ENCODE data around the gene CASK.

CASK gene

GRCh38 chrX:41705680-41706374 lies 217.5 kb downstream of the CASK start:
- TF ChIP-seq CTCF (conservative IDR thresholded peaks at IDR 0.05; ENCODE audit: low read depth, low read length) = no peak
- DNase-seq (ENCODE audit: low read depth) = no peak
- H3K4me3 ChIP-seq (ENCODE audit: low read length) = no peak overlapping the region

GRCh38 chrX:41705042-41705441 lies 218.3 kb downstream of the CASK start:
- no peak overlapping the region for H3K4me3 ChIP-seq (ENCODE audit: low read length)
- no peak for TF ChIP-seq CTCF (conservative IDR thresholded peaks at IDR 0.05; ENCODE audit: low read depth, low read length)
- DNase-seq (ENCODE audit: low read depth) = no peak

GRCh38 chrX:41703574-41704029 lies 219.8 kb downstream of the CASK start:
- TF ChIP-seq CTCF (conservative IDR thresholded peaks at IDR 0.05; ENCODE audit: low read depth, low read length) = no peak
- H3K4me3 ChIP-seq (ENCODE audit: low read length) = no peak overlapping the region

GRCh38 chrX:41695426-41695825 lies 227.9 kb downstream of the CASK start:
- no peak overlapping the region for H3K4me3 ChIP-seq (ENCODE audit: low read length)
- no peak for DNase-seq (ENCODE audit: low read depth)
- no peak for TF ChIP-seq CTCF (conservative IDR thresholded peaks at IDR 0.05; ENCODE audit: low read depth, low read length)

More at GRCh38 chrX:41703574-41704029, 219.8 kb downstream of the CASK start:
- DNase-seq (ENCODE audit: low read depth) = no peak

- H3K4me3 ChIP-seq (ENCODE audit: low read length) = no peak overlapping the region
- no peak for DNase-seq (ENCODE audit: low read depth)
- TF ChIP-seq CTCF (conservative IDR thresholded peaks at IDR 0.05; ENCODE audit: low read depth, low read length) = no peak
Observed at GRCh38 chrX:41693024-41693423, 230.3 kb downstream of the CASK start.

GRCh38 chrX:41692162-41692749 lies 231.1 kb downstream of the CASK start:
- no peak overlapping the region for H3K4me3 ChIP-seq (ENCODE audit: low read length)
- no peak for DNase-seq (ENCODE audit: low read depth)
- TF ChIP-seq CTCF (conservative IDR thresholded peaks at IDR 0.05; ENCODE audit: low read depth, low read length) = no peak

- no peak for TF ChIP-seq CTCF (conservative IDR thresholded peaks at IDR 0.05; ENCODE audit: low read depth, low read length)
- DNase-seq (ENCODE audit: low read depth) = no peak
- H3K4me3 ChIP-seq (ENCODE audit: low read length) = no peak overlapping the region
Observed at GRCh38 chrX:41689711-41690110, 233.6 kb downstream of the CASK start.

Data from retinal pigment epithelial cell (primary cell).